C4-2B (cell line): ENCODE data around the gene SKI.

Experiments used
- ZFX ChIP-seq: fragments of 450-650 bp; IDR thresholded peaks from 2 replicates; pipeline ENCODE4 v1.6.1; 2017
- TF ChIP-seq, protein P1 (sequence below): fragments of 450-650 bp; conservative IDR thresholded peaks from 2 replicates; pipeline ENCODE4 v1.5.1; 2017; ENCODE audit warnings: mild to moderate bottlenecking

DNA sequence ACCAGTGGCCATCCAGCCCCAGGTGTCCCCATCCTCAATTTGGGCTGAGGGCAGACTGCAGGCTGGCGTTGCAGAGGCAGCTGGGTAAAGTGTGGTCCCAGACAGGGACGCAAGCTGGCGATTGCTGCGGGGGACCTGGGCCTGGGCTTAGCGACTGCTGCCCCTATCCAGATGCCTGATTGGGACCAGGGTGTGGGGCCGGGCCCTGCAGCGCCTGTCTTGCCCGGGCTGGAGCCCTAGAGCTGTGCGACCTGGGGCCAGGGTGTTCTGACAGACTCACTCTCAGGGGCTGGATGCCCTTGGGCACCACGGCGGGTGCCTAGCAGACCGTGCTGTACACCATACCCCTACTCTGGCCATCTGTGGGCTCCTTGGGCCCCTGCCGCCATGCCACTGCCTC is 17.3 kb upstream of the SKI start:
- TF ChIP-seq, protein P1, sequence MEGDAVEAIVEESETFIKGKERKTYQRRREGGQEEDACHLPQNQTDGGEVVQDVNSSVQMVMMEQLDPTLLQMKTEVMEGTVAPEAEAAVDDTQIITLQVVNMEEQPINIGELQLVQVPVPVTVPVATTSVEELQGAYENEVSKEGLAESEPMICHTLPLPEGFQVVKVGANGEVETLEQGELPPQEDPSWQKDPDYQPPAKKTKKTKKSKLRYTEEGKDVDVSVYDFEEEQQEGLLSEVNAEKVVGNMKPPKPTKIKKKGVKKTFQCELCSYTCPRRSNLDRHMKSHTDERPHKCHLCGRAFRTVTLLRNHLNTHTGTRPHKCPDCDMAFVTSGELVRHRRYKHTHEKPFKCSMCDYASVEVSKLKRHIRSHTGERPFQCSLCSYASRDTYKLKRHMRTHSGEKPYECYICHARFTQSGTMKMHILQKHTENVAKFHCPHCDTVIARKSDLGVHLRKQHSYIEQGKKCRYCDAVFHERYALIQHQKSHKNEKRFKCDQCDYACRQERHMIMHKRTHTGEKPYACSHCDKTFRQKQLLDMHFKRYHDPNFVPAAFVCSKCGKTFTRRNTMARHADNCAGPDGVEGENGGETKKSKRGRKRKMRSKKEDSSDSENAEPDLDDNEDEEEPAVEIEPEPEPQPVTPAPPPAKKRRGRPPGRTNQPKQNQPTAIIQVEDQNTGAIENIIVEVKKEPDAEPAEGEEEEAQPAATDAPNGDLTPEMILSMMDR, result no peak
- no peak for TF ChIP-seq ZFX
